Measurements from ENCODE around the gene HIPK2. TPM values are rescaled to one million over a fixed set of nuclear protein-coding genes. Genes with fewer than 3 reads are reported as not detected.
A peak's percentile ranks its signal among the peaks of the same experiment; 100 is the strongest.

The HIPK2 gene
- 45.4 and 46.1 TPM in 2 replicates for total RNA-seq (2012; rRNA removed)

DNA sequence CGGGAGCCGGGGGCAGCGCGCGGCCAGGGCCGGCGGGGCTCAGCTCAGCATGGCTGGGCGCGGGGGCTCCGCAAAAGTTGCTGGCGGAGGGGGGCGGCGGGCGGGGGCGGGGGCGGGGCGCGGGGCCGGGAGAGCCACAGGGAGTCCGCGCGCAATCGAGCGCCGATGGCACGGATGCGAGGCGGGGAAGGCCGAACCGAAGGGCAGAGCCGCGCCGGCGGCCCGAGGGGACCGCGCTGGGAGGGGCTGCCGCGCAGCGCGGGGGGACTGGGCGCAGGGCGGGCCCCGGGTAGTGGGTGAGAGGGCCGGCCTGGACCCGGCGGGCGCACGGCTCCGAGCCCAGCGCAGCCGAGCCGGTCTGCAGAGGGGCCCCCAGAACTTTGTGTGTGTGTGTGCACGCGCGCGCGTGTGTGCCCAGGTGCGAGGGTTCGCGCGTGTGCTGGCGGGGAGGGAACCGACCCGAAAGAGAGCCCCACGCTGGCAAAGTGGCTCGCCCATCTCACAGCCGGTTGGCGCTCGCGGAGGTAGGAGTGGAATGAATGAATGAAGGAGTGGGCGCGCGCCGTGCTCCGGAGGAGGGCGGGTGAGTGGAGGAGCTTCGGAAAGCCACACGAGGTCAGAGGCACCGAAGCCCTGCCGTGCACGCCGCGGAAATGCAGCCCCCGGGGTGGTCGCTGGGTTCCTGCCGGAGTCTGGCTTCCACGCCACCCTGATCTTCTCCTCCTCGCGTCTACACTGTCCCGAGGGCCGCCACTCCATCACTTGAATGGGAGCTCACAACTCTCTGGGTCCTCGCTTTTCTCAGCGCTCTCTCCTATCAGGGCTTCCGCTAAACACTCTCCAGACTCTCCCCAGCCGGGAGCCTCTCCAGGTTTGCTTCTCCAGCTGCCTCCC lies at the start of gene HIPK2:
HIPK2 (minus strand) TSS at position 51 of the 894 bp plus-strand sequence. CDS start 375 bp downstream, outside the sequence.
- H3K9me3 ChIP-seq (replicated peaks; ENCODE audit: low read length), result no peaks in the 10 kb centered on the region
- H3K4me2 ChIP-seq (ENCODE audit: low read length), result peak within 1 kb of the TSS; percentile 87
- no peaks in the 10 kb centered on the region for H3K27me3 ChIP-seq (ENCODE audit: control insufficient read depth, insufficient read depth, low read length)
- H3K4me3 ChIP-seq (ENCODE audit: low read length), result peak within 1 kb of the TSS; percentile 81
- peaks cover 33% of the 10 kb centered on the region for H3K4me1 ChIP-seq (ENCODE audit: control insufficient read depth, insufficient read depth, low read length)
- H3K36me3 ChIP-seq (ENCODE audit: insufficient read depth, low read length), result peaks cover 32% of the 10 kb centered on the region
- H3K9ac ChIP-seq (ENCODE audit: low read depth, low read length), result peak within 1 kb of the TSS; percentile 98

DNA sequence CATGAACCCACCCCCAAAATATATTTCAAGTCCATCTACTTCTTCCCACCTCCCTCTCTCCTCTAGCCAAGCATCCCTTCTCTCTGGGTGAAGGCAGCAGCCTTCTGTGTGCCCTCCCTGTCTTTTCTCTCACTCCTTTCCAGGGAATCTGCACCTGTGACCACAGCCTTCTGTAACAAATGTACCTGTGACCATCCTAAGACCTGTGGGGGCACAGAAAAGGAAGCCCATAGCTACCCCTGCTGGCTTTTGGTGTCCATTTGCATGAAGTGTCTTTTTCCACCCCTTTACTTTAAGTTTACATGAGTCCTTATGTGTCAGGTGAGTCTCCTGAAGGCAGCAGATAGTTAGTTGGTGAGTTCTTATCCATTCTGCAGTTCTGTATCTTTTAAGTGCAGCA lies 49.2 kb upstream of the HIPK2 start:
- no peaks in the 10 kb centered on the region for H3K36me3 ChIP-seq (ENCODE audit: insufficient read depth, low read length)
- H3K4me2 ChIP-seq (ENCODE audit: low read length), result no peak overlapping the region
- peaks cover 11% of the 10 kb centered on the region for H3K27me3 ChIP-seq (ENCODE audit: control insufficient read depth, insufficient read depth, low read length)
- no peak overlapping the region for H3K9ac ChIP-seq (ENCODE audit: low read depth, low read length)
- no peaks in the 10 kb centered on the region for H3K9me3 ChIP-seq (replicated peaks; ENCODE audit: low read length)
- no peak overlapping the region for H3K4me3 ChIP-seq (ENCODE audit: low read length)
- peaks cover 28% of the 10 kb centered on the region for H3K4me1 ChIP-seq (ENCODE audit: control insufficient read depth, insufficient read depth, low read length)

DNA sequence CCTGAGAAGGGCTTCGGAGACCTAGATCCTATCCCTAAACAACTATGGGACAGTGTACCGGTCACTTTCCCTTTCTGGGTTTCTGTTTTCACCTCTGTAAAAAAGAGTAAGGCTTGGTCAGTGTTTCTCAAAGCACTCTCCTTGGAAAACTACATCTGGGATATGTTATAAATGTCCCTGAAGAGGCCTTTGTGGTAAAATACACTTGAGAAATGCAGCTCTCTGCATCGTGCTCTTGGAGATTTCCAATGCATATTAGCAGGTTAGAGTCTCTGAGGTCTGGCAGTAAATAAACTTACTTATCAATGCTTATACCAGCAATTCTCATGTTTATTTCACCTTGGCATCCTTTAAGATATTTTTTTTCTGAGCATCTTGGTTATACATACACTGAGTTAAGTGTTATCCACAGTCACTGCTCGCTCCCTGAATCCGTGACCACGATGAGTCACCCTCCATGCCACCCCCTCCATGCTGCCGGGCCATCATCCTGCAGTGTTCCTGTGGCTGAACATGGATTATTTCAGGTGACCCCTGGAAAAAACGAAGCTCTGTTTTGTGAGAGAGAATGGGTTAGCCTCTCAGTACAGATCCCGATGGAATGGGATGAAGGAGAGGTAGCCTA lies 48.0 kb upstream of the HIPK2 start:
- Histone ChIP-seq H3K36me3 (ENCODE audit: insufficient read depth, low read length) (no peaks in the 10 kb centered on the region), H3K27me3 (ENCODE audit: control insufficient read depth, insufficient read depth, low read length) (peaks cover 14% of the 10 kb centered on the region), H3K9ac (ENCODE audit: low read depth, low read length) (no peak overlapping the region), H3K4me3 (ENCODE audit: low read length) (no peak overlapping the region), H3K9me3 (replicated peaks; ENCODE audit: low read length) (no peaks in the 10 kb centered on the region), H3K4me1 (ENCODE audit: control insufficient read depth, insufficient read depth, low read length) (peaks cover 28% of the 10 kb centered on the region), H3K4me2 (ENCODE audit: low read length) (no peak overlapping the region)

DNA sequence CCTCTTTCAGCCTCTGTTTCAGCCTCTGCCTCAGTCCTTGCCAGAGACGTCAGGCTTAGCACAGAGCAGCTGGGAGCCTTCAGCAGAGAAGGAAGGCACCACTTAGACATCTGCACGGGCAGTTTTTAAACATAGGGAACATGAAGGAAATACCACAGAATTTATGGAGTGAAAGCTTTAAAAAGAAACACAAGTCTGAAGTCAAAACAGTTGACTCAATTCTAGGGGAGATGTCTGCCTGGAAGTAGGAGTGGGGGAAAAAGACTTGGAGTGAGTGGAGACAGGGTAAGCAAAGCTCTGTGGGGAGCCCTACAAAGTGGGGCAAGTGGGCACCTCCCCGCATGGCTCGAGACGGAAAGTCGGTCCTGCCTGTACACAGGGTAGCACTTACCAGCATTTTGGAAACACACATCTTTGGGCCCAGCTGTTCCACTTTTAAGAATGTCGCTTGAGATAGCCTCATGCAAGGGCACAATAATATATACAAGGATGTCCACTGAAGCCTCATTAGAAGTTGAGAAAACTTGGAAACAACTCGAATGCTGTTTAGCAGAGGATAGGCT lies 46.2 kb upstream of the HIPK2 start:
- Histone ChIP-seq H3K27me3 (ENCODE audit: control insufficient read depth, insufficient read depth, low read length) (peaks cover 14% of the 10 kb centered on the region), H3K36me3 (ENCODE audit: insufficient read depth, low read length) (no peaks in the 10 kb centered on the region), H3K4me3 (ENCODE audit: low read length) (no peak overlapping the region), H3K4me1 (ENCODE audit: control insufficient read depth, insufficient read depth, low read length) (peaks cover 12% of the 10 kb centered on the region), H3K4me2 (ENCODE audit: low read length) (no peak overlapping the region), H3K9ac (ENCODE audit: low read depth, low read length) (no peak overlapping the region), H3K9me3 (replicated peaks; ENCODE audit: low read length) (no peaks in the 10 kb centered on the region)

DNA sequence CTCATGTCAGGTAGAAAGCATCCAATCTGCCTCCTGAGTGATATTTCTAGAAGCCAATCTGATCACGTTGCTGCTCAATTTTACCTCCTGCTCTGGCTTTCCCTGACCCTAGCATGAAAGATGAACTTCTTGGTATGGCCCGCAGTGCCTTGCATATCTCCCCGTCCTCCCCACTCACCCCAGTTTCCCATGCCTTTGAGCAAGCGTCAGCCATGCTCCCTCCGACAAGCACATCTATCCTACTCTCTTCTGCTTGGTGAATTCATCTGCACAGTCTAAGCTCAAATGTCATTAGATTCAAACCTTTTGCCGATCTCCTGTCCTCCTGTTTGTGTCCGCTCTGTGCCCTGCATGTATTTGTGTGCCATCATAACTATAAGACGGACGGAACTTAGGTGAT lies 45.1 kb upstream of the HIPK2 start:
- Histone ChIP-seq H3K36me3 (ENCODE audit: insufficient read depth, low read length) (no peaks in the 10 kb centered on the region), H3K4me2 (ENCODE audit: low read length) (no peak overlapping the region), H3K4me3 (ENCODE audit: low read length) (no peak overlapping the region), H3K9me3 (replicated peaks; ENCODE audit: low read length) (no peaks in the 10 kb centered on the region), H3K4me1 (ENCODE audit: control insufficient read depth, insufficient read depth, low read length) (peaks cover 10% of the 10 kb centered on the region), H3K9ac (ENCODE audit: low read depth, low read length) (no peak overlapping the region), H3K27me3 (ENCODE audit: control insufficient read depth, insufficient read depth, low read length) (peaks cover 14% of the 10 kb centered on the region)

DNA sequence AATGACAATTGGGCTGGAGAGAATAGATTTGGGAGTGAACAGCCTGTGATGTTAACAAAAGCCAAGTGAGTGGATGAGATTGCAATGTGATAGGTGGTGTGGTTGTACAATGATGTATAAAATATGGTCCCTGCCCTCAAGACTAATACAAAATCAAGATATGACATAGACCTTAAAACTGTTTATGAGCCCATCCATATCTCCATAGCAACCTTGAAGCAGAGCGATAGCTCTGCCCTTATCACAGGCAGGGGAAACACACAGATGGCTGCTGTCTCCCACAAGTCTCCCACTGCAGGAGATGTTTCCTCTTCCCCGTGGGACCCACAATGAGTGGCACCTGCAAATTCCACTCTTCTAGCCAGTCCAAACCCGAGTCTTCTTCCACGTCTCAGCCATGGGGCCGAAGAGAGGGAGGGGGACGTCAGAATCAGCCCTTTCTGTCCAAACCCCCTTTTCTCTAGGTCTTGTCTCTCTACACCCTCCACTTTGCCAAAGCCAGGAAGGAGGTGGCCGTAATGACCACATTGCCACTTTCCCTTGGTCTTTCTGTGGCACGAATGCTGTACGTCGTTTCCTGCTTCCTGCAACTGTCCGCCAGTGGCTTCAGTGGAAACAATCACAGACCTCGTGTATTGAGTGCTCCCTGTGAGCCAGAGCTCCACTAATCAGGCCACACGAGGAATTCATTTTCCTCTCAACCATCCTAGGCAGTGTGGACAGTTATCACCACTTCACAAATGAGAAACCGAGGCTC lies 43.7 kb upstream of the HIPK2 start:
- Histone ChIP-seq H3K9ac (ENCODE audit: low read depth, low read length) (no peak overlapping the region), H3K4me2 (ENCODE audit: low read length) (no peak overlapping the region), H3K27me3 (ENCODE audit: control insufficient read depth, insufficient read depth, low read length) (peaks cover 14% of the 10 kb centered on the region), H3K4me1 (ENCODE audit: control insufficient read depth, insufficient read depth, low read length) (peaks cover 10% of the 10 kb centered on the region), H3K9me3 (replicated peaks; ENCODE audit: low read length) (no peaks in the 10 kb centered on the region), H3K36me3 (ENCODE audit: insufficient read depth, low read length) (no peaks in the 10 kb centered on the region), H3K4me3 (ENCODE audit: low read length) (no peak overlapping the region)

DNA sequence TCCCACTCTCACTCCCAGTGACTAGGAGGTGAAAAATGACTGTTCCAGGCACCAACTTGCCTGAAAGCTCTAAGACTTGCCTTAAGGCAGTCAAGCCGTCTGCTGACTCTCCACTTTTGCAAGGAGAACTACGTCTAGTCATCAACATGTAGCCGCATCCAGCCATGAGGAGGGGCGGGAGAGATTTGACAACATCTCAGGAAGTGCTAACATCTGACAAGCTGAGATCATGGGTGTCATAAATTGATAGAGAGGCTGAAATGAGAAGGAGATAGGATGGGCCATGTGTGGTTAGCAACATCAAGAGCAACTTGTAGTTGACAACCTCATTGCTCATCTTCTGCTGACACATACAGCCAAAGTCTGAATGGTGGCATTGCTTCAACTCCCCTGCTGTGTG lies 42.3 kb upstream of the HIPK2 start:
- Histone ChIP-seq H3K4me2 (ENCODE audit: low read length) (no peak overlapping the region), H3K4me1 (ENCODE audit: control insufficient read depth, insufficient read depth, low read length) (no peaks in the 10 kb centered on the region), H3K4me3 (ENCODE audit: low read length) (no peak overlapping the region), H3K9ac (ENCODE audit: low read depth, low read length) (no peak overlapping the region), H3K36me3 (ENCODE audit: insufficient read depth, low read length) (no peaks in the 10 kb centered on the region), H3K27me3 (ENCODE audit: control insufficient read depth, insufficient read depth, low read length) (peaks cover 14% of the 10 kb centered on the region), H3K9me3 (replicated peaks; ENCODE audit: low read length) (no peaks in the 10 kb centered on the region)

DNA sequence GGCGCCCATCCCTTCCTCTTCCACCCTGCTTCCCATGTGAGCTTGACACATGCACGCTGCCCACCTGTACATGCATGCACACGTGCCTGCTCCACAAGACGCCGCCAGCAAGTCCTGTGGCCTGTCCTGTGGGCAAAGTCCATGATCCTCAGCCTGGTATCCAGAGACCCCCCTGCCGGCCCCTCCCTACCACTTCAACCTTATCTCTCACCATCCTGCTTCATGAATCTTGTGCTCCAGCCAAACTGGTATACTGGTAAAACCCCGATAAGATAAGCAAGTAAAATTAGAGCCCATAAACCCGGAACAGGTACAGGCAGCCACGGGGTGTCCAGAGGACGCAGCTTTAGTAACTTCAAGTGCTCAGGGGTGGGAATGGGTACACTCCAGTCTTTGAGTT lies 39.5 kb upstream of the HIPK2 start:
- Histone ChIP-seq H3K27me3 (ENCODE audit: control insufficient read depth, insufficient read depth, low read length) (peaks cover 3% of the 10 kb centered on the region), H3K4me3 (ENCODE audit: low read length) (no peak overlapping the region), H3K4me1 (ENCODE audit: control insufficient read depth, insufficient read depth, low read length) (no peaks in the 10 kb centered on the region), H3K9ac (ENCODE audit: low read depth, low read length) (no peak overlapping the region), H3K9me3 (replicated peaks; ENCODE audit: low read length) (no peaks in the 10 kb centered on the region), H3K4me2 (ENCODE audit: low read length) (no peak overlapping the region), H3K36me3 (ENCODE audit: insufficient read depth, low read length) (no peaks in the 10 kb centered on the region)

DNA sequence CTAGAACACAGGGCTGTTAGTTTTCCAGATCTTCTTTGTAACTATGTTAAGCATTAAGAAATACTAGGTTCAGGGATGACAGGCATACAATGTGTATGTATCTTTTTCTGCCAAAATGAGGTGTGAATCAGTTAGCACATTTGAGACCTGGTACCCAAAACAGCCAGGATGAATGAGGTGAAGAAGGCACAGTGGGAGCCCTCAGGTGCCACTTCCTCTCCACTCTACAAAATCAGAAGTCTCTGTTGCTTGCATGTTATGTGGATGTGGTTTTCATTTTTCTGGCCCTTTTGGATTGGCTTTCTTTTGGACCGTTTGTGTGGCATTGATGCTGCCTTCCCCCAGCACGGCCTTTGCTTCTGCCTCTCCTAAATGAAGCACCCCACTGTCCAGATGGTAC lies 35.9 kb upstream of the HIPK2 start:
- H3K4me1 ChIP-seq (ENCODE audit: control insufficient read depth, insufficient read depth, low read length), result no peaks in the 10 kb centered on the region
- no peak overlapping the region for H3K4me3 ChIP-seq (ENCODE audit: low read length)
- no peaks in the 10 kb centered on the region for H3K36me3 ChIP-seq (ENCODE audit: insufficient read depth, low read length)
- no peaks in the 10 kb centered on the region for H3K9me3 ChIP-seq (replicated peaks; ENCODE audit: low read length)
- no peak overlapping the region for H3K4me2 ChIP-seq (ENCODE audit: low read length)
- no peaks in the 10 kb centered on the region for H3K27me3 ChIP-seq (ENCODE audit: control insufficient read depth, insufficient read depth, low read length)
- H3K9ac ChIP-seq (ENCODE audit: low read depth, low read length), result no peak overlapping the region

DNA sequence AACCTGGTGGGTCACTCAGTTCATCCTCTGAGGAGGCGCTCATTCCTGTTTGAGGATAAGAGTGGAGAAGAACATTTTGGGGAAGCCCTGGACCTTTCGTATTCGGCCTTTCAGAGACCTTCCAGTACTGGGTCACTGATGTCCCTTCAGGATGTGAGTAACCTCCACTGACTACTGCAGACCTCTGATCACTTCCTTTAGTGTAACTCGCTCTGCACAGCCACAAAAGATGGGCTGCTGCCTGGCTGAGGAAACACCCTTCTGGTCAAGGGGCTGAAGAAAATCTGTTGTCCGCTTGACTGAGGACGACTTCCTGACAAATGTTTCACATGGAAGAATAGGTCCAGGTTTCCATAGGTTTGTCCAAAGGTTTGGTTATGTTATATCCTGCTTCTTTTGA lies 35.4 kb upstream of the HIPK2 start:
- Histone ChIP-seq H3K4me3 (ENCODE audit: low read length) (no peak overlapping the region), H3K4me2 (ENCODE audit: low read length) (no peak overlapping the region), H3K27me3 (ENCODE audit: control insufficient read depth, insufficient read depth, low read length) (no peaks in the 10 kb centered on the region), H3K36me3 (ENCODE audit: insufficient read depth, low read length) (no peaks in the 10 kb centered on the region), H3K9ac (ENCODE audit: low read depth, low read length) (no peak overlapping the region), H3K9me3 (replicated peaks; ENCODE audit: low read length) (no peaks in the 10 kb centered on the region), H3K4me1 (ENCODE audit: control insufficient read depth, insufficient read depth, low read length) (no peaks in the 10 kb centered on the region)

DNA sequence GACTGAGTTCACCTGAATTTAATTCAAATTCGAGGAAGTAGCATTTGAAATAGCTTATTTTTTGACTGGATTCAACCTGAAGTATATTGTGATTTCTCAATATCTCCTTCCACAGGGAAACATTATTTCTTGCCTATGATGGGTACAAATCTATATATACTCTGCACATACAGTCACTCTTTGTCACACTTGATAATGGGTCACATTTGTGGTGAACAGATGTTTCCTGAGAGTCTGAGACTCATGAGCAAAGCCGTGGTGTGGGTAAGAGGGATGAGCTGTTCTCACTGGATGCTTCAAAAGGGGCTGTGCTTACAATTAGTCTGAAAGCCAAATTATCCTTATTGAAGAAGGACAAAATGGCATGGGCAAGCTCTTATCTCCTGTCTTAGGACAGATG lies 33.3 kb upstream of the HIPK2 start:
- Histone ChIP-seq H3K27me3 (ENCODE audit: control insufficient read depth, insufficient read depth, low read length) (no peaks in the 10 kb centered on the region), H3K4me3 (ENCODE audit: low read length) (no peak overlapping the region), H3K36me3 (ENCODE audit: insufficient read depth, low read length) (no peaks in the 10 kb centered on the region), H3K9me3 (replicated peaks; ENCODE audit: low read length) (no peaks in the 10 kb centered on the region), H3K4me1 (ENCODE audit: control insufficient read depth, insufficient read depth, low read length) (no peaks in the 10 kb centered on the region), H3K9ac (ENCODE audit: low read depth, low read length) (no peak overlapping the region), H3K4me2 (ENCODE audit: low read length) (no peak overlapping the region)
